Activated CD8-positive, alpha-beta memory T cell treated with anti-CD3 and anti-CD28 coated beads for 36 hours (primary cell): Measurements from ENCODE around the gene MIF4GD. TPM values are rescaled to one million over a fixed set of nuclear protein-coding genes. Genes with fewer than 3 reads are reported as not detected.
"Not testable (repeated sequence)": the region's sequence is repeated elsewhere in the genome, so short reads cannot be mapped to it uniquely, and the experiment has no call there.

Experiments used
- CTCF ChIA-PET: fragments of 350-600 bp; sonication (Branson Sonifier 250); formaldehyde crosslinking; loops from one replicate; lab custom pipeline; 2021; ENCODE audit warnings: antibody characterized with exemption; lab: Charles Lee
- POLR2A ChIA-PET: fragments of 350-600 bp; sonication (Branson Sonifier 250); formaldehyde crosslinking; loops from one replicate; lab custom pipeline; 2021; ENCODE audit warnings: antibody characterized with exemption; lab: Charles Lee
- total RNA-seq, 2 experiments: library from RNA; stranded (reverse); gene quantifications; one replicate each; pipeline ENCODE4 v1.2.3, GENCODE V29; 2021

MIF4GD gene
- total RNA-seq, 2 experiments from 2014 or later, result 42.4 to 43.9 TPM

DNA sequence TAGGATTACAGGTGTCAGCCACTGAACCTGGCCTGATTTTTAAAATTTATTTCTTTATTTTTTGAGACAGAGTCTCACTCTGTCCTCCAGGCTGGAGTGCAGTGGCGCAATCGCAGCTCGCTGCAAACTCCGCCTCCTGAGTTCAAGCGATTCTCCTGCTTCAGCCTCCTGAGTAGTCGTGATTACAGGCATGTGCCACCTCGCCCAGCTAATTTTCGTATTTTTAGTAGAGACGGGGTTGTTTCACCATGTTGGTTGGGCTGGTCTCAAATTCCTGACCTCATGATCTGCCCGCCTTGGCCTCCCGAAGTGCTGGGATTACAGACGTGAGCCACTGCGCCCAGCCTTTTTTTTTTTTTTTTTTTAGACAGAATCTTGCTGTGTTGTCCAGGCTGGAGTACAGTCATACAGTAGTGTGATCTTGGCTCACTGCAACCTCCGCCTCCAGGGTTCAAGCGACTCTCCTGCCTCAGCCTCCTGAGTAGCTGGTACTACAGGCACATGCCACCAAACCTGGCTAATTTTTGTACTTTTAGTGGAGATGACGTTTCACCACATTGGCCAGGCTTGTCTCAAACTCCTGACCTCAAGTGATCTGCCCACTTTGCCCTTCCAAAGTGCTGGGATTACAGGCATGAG, 21.9 kb upstream of the MIF4GD start:
- ChIA-PET POLR2A (interaction anchor here (0.7 kb wide), 1 partner anchor 113 kb away, joined by 5 read pairs; no protein-coding TSS in a partner anchor), CTCF (interaction anchor here (2.1 to 2.3 kb wide), 2 partner anchors 23 to 30 kb away, joined by 5 read pairs; no protein-coding TSS in a partner anchor)

DNA sequence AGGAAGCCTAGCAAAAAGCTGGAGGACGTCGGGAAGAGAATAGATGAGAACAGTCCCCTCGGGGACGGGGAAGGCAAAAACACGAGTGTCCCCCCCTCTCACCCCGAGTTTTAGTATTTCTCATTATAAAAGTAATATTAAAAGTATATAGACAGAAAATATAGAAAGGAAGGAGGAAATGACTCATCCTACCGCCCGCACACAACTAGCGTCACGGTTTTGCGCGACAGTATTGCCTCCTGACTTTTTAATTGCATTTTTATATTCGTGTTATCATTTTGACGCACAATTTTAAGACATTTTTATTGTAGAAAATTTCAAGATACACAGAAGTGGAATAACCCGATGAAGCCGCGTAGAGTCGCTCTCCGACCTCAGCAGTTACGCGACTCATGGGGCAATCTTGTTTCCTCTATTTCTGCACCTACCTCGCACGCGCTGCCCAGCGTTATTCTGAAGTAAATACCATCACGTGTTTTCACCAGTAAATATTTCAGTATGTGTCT, 18.9 kb upstream of the MIF4GD start:
- ChIA-PET CTCF (interaction anchor here (0.7 to 3.2 kb wide), 15 partner anchors 17 to 1435 kb away, joined by 3 to 27 read pairs (median 4); partner anchors contain the start of genes GRB2, MIF4GD and MRPS7), POLR2A (interaction anchor here (0.5 to 2.4 kb wide), 12 partner anchors 18 to 235 kb away, joined by 3 to 35 read pairs (median 4); partner anchors contain the start of genes GRB2, LLGL2, MIF4GD and MRPS7)

DNA sequence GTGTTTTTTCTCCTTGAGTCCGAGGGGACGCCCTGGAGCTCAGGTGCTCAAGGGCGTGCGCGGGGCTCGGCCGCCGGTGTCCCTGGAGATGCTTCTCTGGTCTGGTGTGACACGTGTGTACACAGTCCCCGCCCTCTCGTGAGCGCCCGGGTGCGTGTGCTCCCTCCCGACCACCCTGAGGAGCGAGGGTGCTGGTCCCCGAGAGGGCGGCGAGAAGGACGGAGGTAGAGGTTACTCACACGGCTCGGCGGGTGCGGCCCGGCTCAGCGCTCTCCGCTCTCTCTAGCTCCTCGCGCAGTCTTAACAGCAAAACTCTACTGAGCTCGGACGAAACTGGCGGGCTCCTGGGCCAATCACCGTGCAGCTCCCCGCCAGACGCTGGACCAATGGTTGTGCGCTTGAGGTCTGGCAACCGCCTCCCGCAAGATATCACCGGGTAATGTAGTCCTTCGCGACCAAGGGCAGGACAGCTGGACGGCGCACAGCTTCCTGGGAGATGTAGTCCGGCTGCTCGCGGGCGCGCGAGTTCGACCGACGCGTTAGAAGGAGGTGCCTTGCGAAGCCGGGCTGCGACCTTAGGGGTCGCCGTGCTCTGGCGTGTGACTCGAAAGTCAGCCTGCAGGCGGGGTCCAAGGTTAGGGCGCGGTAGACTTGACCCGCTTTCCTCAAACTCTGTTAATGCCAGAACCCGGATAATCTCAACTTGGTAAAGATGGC, 18.2 kb upstream of the MIF4GD start, which contains the start of gene SLC25A19:
TSS of gene SLC25A19 (minus strand) at position 319 of the 717 bp plus-strand sequence. CDS start 2,669 bp downstream, outside the sequence.
- ChIA-PET CTCF (interaction anchor here (0.6 to 3.2 kb wide), 22 partner anchors 9 to 300 kb away, joined by 3 to 27 read pairs (median 3); partner anchors contain the start of genes GRB2, MIF4GD and MRPS7), POLR2A (interaction anchor here (0.5 to 2.4 kb wide), 19 partner anchors 13 to 476 kb away, joined by 3 to 35 read pairs (median 3); partner anchors contain the start of genes GALK1, GRB2, LLGL2 and MIF4GD)

DNA sequence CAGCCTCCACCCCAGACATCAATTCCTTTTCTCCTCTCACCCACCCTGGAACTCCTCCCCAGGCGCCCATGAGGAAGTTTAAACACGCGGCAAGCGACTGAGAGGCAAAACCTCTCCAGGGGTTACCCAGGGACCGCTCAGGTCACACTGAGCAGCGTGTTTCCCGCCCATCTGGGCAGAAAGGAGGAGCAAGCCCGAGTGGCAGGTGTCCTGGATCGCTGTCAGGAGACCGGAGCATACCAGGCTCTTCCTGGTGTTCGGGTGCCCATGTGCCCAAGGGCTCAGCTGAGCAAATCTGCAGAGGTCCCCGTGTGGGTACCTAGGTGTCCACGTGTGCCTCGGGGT, 17.7 kb upstream of the MIF4GD start:
- ChIA-PET POLR2A (interaction anchor here (0.6 to 2.4 kb wide), 15 partner anchors 12 to 476 kb away, joined by 3 to 35 read pairs (median 3); partner anchors contain the start of genes GALK1, GRB2, MIF4GD and NT5C), CTCF (interaction anchor here (0.6 to 3.2 kb wide), 22 partner anchors 10 to 300 kb away, joined by 3 to 27 read pairs (median 3); partner anchors contain the start of genes GRB2, MIF4GD and MRPS7)

DNA sequence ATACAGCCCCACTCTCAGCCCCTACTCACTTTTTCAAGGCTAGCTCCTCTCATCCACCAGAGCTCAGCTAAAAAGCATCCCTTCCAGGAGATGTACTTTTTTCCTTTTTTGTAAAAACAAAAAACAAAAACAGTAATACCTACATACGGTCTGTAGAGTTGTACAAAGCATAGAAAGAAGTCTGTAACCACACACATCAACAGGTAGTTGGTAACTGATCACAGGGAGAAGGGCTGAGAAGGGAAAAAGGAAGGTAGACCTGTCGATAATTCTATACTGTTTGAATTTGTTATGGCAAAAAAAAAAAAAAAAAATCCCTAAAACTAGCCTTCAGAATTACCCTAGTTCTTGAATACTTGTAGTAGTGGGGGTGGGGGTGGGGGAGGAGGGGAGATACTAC, 17.3 kb upstream of the MIF4GD start:
- POLR2A ChIA-PET, result interaction anchor here (0.6 to 2.4 kb wide), 8 partner anchors 12 to 477 kb away, joined by 3 to 35 read pairs (median 5); partner anchors contain the start of genes GALK1, GRB2, MIF4GD and TMEM94
- CTCF ChIA-PET, result interaction anchor here (0.6 to 3.2 kb wide), 11 partner anchors 10 to 124 kb away, joined by 3 to 27 read pairs (median 4); partner anchors contain the start of genes GRB2, MIF4GD and MRPS7

DNA sequence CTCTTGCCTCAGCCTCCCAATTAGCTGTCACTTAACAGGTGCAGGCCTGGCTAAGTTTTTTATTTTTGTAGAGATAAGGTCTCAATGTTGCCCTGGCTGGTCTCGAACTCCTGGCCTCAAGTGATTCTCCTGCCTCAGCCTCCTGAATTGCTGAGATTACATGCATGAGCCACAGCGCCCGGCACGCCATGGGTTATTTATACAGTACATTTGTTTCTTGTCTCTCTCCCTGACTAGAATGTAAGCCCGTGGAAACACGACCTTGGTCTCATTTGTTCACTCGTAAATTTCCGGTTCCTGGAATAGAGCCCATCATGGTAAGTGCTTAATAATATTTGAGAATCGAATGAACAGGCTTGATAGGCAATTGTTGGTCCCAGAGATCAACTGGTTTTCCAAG, 16.2 kb upstream of the MIF4GD start:
- POLR2A ChIA-PET, result no interaction called here
- CTCF ChIA-PET, result interaction anchor here (1.5 kb wide), 1 partner anchor 17 kb away, joined by 4 read pairs; the partner anchor contains the start of gene MIF4GD

DNA sequence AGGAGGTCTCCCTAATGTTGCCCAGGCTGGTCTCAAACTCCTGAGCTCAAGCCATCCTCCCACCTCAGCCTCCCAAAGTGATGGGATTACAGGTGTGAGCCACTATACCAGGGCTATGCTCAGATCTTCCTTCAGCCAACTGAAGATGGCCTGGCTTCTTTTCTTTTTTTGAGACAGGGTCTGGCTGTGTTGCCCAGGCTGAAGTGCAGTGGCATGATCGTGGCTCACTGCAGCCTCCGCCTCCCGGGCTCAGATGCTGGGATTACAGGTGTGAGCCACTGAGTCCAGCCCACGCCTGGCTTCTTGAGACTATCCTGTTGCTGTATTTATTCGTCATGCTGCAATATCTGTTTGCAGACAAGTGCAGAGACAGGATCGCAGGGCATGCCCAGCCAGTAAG, 14.1 kb upstream of the MIF4GD start:
- ChIA-PET POLR2A (no interaction called here), CTCF (interaction anchor here (0.6 kb wide), 1 partner anchor 27 kb away, joined by 4 read pairs; no protein-coding TSS in a partner anchor)

DNA sequence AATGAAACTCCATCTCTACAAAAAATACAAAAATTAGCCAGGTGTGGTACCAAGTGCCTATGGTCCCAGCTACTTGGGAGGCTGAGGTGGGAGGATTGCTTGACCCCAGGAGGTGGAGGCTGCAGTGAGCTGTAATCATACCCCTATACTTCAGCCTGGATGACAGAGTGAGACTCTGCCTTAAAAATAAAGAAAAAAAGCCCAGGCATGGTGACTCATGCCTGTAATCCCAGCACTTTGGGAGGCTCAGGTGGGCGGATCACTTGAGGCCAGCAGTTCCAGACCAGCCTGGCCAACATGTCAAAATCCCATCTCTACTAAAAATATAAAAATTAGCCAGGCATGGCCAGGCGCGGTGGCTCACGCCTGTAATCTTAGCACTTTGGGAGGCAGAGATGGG, 9.2 kb upstream of the MIF4GD start:
- CTCF ChIA-PET, result interaction anchor here (0.5 to 2.4 kb wide), 2 partner anchors 10 to 12 kb away, joined by 3 to 8 read pairs; partner anchors contain the start of gene MIF4GD
- POLR2A ChIA-PET, result not testable (repeated sequence)

DNA sequence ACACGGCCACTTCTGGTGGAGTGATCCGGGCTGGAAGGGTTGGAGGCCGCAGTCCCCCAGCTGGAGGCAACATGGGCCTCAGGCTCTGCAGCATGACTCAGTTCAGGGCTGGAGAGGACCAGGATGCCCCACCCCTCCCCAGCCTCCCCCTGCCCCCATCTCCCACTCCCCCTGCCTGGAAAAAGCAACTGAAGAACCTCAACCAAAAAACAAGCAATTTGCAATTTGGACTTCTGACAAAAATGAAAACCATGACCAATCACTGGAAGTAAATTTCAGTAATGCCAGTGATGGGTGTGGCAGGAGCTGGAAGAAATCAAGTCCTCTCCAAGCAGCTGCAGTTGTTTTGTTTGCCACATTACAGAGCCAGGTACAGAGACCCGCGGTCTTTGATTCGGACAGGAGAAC, 6.6 kb upstream of the MIF4GD start:
- POLR2A ChIA-PET, result no interaction called here
- CTCF ChIA-PET, result interaction anchor here (0.6 to 1.5 kb wide), 4 partner anchors 16 to 119 kb away, joined by 3 to 4 read pairs (median 3); partner anchors contain the start of genes GGA3 and MRPS7

DNA sequence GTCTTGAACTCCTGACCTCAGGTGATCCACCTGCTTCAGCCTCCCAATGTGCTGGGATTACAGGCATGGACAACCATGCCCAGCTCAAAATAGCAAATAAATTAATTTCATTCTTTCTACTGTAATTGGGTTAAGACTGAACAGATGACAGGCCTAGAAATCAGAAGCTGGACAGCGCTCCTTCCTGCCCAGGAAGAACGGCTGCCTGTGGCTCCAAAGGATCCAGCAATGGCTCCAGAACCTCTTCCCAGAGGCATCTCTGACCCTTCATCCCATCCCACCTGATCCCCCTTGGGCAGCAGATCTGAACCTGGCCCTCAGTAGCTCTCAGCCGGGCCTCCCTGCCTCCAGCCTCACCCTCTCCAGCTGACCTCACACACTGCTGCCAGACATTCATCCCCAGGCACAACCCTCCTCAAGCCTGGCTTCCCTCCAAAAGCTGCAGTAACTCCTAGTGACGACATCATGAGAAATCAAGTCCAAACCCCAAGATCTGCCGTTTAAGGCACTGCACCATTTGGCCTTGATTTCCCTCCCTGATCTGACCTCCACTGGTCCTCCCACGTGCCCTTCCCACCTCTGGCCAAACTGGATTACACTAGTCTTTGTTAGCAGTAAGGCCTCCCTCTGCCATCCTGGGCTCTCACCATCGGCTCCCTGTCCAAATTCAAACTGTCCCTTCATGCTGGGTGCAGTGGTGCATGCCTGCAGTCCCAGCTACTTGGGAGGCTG, 3.1 kb upstream of the MIF4GD start:
- ChIA-PET CTCF (interaction anchor here (1.4 kb wide), 1 partner anchor 34 kb away, joined by 4 read pairs; no protein-coding TSS in a partner anchor), POLR2A (interaction anchor here (4.6 kb wide), 1 partner anchor 15 kb away, joined by 35 read pairs; the partner anchor contains the start of gene SLC25A19)

DNA sequence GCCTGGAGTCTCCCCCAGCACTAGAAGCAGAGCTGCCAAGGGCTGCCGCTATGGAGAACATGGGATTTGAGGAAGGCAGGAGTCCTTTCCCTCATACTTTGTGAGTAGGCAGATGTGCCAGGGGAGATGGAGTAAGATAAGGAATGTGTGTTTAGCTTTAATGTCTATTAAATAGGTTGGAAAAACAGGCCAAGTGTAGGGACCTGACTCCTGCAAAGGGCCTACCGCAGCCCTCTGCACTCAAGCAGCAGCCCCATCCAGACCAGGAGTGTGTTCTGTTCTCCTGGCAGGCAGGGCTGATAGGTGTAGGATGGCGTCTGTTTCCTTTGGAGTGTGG, 1.8 kb upstream of the MIF4GD start:
- POLR2A ChIA-PET, result interaction anchor here (0.6 to 4.6 kb wide), 4 partner anchors 11 to 129 kb away, joined by 3 to 69 read pairs (median 20); partner anchors contain the start of genes GGA3, MRPS7 and SLC25A19
- CTCF ChIA-PET, result interaction anchor here (1.1 to 3.9 kb wide), 3 partner anchors 11 to 133 kb away, joined by 3 to 50 read pairs (median 4); partner anchors contain the start of genes GGA3, GRB2, MRPS7 and SLC25A19

DNA sequence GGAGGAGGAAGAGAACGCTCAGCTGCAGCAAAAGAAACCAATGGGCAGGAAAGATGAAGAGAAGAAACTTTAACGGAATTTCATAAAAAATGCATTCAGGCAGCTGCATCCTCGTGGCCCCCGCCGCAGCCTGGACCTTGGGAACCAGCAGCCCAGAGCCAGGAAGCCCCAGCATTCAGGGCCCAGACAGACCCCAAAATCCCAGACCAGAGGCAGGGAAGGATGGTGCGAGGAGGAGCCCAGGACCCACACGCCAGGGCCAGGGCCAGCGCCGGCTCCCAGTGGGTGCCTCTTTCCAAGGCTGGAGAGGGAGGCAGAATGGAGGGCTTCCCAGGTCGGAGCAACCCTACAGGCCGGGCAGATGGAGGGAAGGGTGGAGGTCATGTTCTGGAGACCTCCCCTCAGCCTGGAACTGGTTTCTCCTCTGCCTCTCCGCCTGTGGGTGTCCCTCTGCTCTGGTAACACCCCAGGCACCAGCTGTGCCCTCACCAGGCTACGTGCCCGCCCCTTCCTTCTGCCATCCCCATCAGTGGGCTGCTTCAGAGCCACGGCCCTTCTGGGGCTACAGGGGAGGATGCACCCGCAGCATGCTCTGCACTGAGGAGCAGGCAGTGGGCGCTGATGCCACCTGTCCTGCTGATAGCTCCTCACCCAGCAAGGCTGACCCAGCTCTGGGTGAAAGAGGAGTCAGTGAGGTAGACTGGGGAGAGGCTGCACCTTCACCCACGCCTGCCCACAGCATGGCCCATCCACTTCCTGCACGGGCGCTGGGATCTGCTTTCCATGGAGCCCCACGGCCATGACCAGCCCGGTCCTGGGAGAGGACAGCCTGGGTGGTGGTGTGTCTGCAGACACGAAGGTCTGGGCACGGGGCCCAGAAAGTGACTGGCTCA, 1.2 kb upstream of the MIF4GD start:
- ChIA-PET POLR2A (interaction anchor here (0.6 to 4.6 kb wide), 6 partner anchors 10 to 238 kb away, joined by 3 to 69 read pairs (median 4); partner anchors contain the start of genes GGA3, MRPS7 and SLC25A19), CTCF (interaction anchor here (0.6 to 3.9 kb wide), 9 partner anchors 11 to 140 kb away, joined by 3 to 50 read pairs (median 11); partner anchors contain the start of genes GGA3, GRB2, MRPS7 and SLC25A19)

DNA sequence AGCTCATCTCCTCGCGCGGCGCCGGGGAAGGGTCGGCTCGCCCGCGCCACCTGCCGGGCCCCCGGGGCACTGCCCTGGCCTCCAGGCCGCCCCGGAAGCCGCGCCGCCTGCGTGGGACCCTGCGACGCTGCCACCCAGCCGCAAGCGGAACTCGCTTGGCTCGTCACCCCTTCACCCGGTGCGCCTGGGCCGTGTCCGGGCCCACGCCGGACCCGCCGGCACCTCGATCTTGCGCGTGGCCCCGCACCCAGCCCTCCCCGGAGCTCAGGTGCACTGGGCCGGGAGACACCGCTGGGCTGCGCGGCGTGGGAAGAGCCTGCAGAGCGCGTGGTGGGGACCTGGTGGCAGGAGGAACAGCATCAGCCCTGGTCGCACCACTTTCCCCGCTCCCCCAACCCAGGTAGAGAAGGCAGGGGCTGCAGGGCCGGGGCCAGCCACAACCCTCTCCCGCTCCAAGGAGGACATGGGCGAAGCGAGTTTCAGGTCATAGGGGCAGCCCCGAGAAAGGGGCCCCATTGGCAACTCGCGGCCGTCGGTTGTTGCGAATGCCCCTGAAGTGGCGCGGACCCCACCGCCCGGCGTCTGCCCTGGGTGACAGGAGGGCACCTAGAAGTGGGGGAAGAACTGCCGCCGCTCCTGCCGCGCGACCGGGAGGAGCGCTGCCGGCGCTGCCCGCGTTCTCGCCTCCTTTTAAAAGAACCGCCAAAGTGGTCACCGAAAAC, 363 bp upstream of the MIF4GD start:
- ChIA-PET POLR2A (interaction anchor here (0.6 to 4.6 kb wide), 12 partner anchors 8 to 237 kb away, joined by 3 to 69 read pairs (median 4); partner anchors contain the start of genes GGA3, GRB2, MRPS7 and SLC25A19), CTCF (interaction anchor here (0.6 to 3.9 kb wide), 26 partner anchors 10 to 245 kb away, joined by 3 to 50 read pairs (median 4); partner anchors contain the start of genes GGA3, GRB2, MRPS7 and NT5C)

DNA sequence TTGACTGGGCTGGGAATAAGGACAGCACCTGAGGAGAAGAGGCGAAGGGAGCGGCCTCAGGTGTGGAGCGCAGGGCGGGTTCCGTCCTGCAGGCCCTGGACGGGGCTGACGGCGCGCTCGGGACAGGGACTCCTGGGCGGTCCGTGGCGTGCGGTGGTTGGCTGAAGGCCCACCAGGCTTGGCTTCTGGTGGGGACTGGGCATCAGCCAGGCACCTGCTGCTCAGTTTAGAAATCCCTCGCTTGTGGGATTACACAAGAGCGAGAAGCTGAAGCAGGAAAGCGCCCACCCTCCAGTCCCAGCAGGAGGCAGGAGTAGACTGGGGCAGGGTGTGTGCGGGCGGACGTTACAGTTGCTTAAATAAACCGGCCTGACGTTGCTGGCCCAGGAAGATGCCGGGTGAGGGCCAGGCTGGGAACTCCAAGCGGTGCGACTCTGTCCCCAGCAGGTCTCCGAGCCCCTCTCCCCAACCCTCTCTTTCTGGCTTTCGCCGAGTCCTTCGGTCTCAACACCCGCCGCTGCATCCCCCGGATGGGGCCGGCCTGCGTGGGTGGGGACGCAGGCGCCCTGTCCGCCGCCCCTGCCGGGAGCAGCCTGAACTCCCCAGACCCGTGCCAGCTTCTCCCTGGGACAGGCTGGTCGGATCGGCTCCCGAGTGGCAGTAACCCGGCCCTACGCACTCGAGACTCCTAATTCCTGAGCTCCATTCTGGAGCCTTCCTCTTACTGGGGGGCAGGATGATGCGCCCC, 639 bp downstream of the MIF4GD start:
- ChIA-PET POLR2A (interaction anchor here (0.6 to 4.6 kb wide), 14 partner anchors 9 to 142 kb away, joined by 3 to 69 read pairs (median 4); partner anchors contain the start of genes GGA3, GRB2, MRPS7 and SLC25A19), CTCF (interaction anchor here (0.6 to 3.9 kb wide), 30 partner anchors 9 to 246 kb away, joined by 3 to 50 read pairs (median 4); partner anchors contain the start of genes GGA3, GRB2, MRPS7 and NT5C)
